Keratinocyte (primary cell): ENCODE results near the gene KANSL1.

Source experiments
- EZH2 ChIP-seq: IDR thresholded peaks from one replicate; pipeline ENCODE4 v1.6.1; 2012; ENCODE audit warnings: inconsistent platforms, mild to moderate bottlenecking, low read length, moderate library complexity
- TF ChIP-seq, protein P1 (sequence below), 3 experiments: IDR thresholded peaks in 1 of 3; conservative IDR thresholded peaks in 1 of 3; optimal IDR thresholded peaks in 1 of 3; 2 replicates in 2 of 3; 3 replicates in 1 of 3; pipeline versions ENCODE3 to v1.5.1; 2011; ENCODE audit warnings: low read length in 3 of 3, mild to moderate bottlenecking in 3 of 3, moderate library complexity in 2 of 3, control low read depth in 1 of 3, inconsistent platforms in 1 of 3; ENCODE audit not compliant: insufficient read depth in 2 of 3; ENCODE audit errors: extremely low read depth in 1 of 3

DNA sequence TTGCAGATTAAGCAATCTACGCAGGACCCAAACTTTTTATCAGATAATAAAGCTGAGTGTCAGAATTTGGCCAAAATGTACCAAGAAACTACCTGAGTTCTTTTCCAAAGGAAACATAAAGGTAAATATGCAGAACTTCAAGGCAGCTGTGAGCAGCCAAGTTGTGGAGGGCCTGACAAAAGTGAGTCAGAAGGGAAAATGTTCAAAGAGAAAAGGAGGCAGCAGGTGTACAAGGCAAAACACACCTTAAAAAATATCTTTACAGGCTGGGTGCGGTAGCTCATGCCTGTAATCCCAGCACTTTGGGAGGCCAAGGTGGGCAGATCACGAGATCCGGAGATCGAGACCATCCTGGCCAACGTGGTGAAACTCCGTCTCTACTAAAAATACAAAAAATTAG lies 7.0 kb upstream of the KANSL1 start:
- TF ChIP-seq, protein P1, sequence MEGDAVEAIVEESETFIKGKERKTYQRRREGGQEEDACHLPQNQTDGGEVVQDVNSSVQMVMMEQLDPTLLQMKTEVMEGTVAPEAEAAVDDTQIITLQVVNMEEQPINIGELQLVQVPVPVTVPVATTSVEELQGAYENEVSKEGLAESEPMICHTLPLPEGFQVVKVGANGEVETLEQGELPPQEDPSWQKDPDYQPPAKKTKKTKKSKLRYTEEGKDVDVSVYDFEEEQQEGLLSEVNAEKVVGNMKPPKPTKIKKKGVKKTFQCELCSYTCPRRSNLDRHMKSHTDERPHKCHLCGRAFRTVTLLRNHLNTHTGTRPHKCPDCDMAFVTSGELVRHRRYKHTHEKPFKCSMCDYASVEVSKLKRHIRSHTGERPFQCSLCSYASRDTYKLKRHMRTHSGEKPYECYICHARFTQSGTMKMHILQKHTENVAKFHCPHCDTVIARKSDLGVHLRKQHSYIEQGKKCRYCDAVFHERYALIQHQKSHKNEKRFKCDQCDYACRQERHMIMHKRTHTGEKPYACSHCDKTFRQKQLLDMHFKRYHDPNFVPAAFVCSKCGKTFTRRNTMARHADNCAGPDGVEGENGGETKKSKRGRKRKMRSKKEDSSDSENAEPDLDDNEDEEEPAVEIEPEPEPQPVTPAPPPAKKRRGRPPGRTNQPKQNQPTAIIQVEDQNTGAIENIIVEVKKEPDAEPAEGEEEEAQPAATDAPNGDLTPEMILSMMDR (optimal IDR thresholded peaks at IDR 0.05 in 1 of 3, IDR thresholded peaks at IDR 0.05 in 1 of 3, conservative IDR thresholded peaks at IDR 0.05 in 1 of 3; ENCODE audit: extremely low read depth in 1 of 3, insufficient read depth in 2 of 3, low read length in 3 of 3) = no peak
- TF ChIP-seq EZH2 = no peak
